Stimulated activated CD4-positive, alpha-beta T cell treated with anti-CD3 and anti-CD28 coated beads, Interleukin-1b, Interleukin-23, amount 100 ng/mL, for 48 hours (primary cell): Measurements from ENCODE around the gene SNX24.
"Not testable (repeated sequence)": the region's sequence is repeated elsewhere in the genome, so short reads cannot be mapped to it uniquely, and the experiment has no call there.

Experiments
- DNase-seq: peaks from one replicate; pipeline ENCODE4 v3.0.0-alpha.2; 2020

The SNX24 gene

GRCh38 chr5:122971333-122971732 is 125.9 kb downstream of the SNX24 start:
- no peak for DNase-seq

GRCh38 chr5:122972877-122973276 is 127.5 kb downstream of the SNX24 start:
- DNase-seq, result no peak

GRCh38 chr5:122973759-122974158 is 128.3 kb downstream of the SNX24 start:
- DNase-seq, result not testable (repeated sequence)

GRCh38 chr5:122974251-122974650 is 128.8 kb downstream of the SNX24 start:
- not testable (repeated sequence) for DNase-seq

- no peak for DNase-seq
Observed at GRCh38 chr5:122977319-122977718, 131.9 kb downstream of the SNX24 start.

GRCh38 chr5:122978068-122978467 is 132.7 kb downstream of the SNX24 start:
- no peak for DNase-seq

- no peak for DNase-seq
Observed at GRCh38 chr5:122978644-122979297, 133.4 kb downstream of the SNX24 start.

- no peak for DNase-seq
Observed at GRCh38 chr5:122981846-122982245, 136.4 kb downstream of the SNX24 start.

- DNase-seq, result no peak
Observed at GRCh38 chr5:122982376-122982775, 137.0 kb downstream of the SNX24 start.

GRCh38 chr5:122984425-122984824 is 139.0 kb downstream of the SNX24 start:
- DNase-seq, result no peak

GRCh38 chr5:122985006-122985700 is 139.7 kb downstream of the SNX24 start:
- DNase-seq, result no peak

GRCh38 chr5:122985954-122986721 is 140.7 kb downstream of the SNX24 start:
- DNase-seq, result no peak

- no peak for DNase-seq
Observed at GRCh38 chr5:122996091-122996490, 150.7 kb downstream of the SNX24 start.

GRCh38 chr5:122997294-122997693 is 151.9 kb downstream of the SNX24 start:
- DNase-seq, result no peak

GRCh38 chr5:122999947-123000563 is 154.6 kb downstream of the SNX24 start:
- peak; percentile 8 for DNase-seq

GRCh38 chr5:123000731-123001130 is 155.3 kb downstream of the SNX24 start:
- DNase-seq, result no peak

GRCh38 chr5:123001808-123002207 is 156.4 kb downstream of the SNX24 start:
- DNase-seq, result no peak

GRCh38 chr5:123007182-123007581 is 161.8 kb downstream of the SNX24 start:
- DNase-seq, result no peak

- DNase-seq, result no peak
Observed at GRCh38 chr5:123007754-123008153, 162.3 kb downstream of the SNX24 start.

GRCh38 chr5:123012321-123012720 is 166.9 kb downstream of the SNX24 start:
- DNase-seq, result no peak

GRCh38 chr5:123014689-123015088 is 169.3 kb downstream of the SNX24 start:
- DNase-seq, result no peak

- no peak for DNase-seq
Observed at GRCh38 chr5:123028222-123028621, 182.8 kb downstream of the SNX24 start.

- no peak for DNase-seq
Observed at GRCh38 chr5:123033157-123033671, 187.8 kb downstream of the SNX24 start.
